Middle frontal gyrus (tissue), 1 donor: Measurements from ENCODE around the gene FYB2.
A peak's percentile ranks its signal among the peaks of the same experiment; 100 is the strongest.

ENCODE experiments used
- DNase-seq: peaks from one replicate; pipeline ENCODE4 v3.0.0-alpha.2; 2015; ENCODE audit warnings: low spot score; ENCODE audit errors: extremely low spot score

Gene FYB2

DNA sequence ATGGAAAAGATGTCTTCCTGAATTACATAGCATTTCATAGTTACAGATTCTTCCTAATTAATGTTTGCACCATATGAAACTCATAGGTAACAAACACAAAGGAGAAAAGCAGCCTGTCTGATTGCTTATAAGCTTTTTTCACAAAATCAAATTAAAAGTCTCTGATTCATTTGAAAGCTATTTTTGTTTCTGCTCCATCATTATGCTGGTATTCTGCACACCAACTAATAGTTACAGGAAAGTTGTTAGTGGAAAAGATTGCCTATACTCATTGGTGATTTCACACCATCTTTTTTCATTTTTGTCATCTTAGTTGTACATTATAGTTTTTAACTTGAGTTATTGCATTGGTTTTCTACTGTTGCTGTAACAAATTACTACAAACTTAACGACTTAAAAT lies 104.0 kb downstream of the FYB2 start:
- DNase-seq, result no peak

DNA sequence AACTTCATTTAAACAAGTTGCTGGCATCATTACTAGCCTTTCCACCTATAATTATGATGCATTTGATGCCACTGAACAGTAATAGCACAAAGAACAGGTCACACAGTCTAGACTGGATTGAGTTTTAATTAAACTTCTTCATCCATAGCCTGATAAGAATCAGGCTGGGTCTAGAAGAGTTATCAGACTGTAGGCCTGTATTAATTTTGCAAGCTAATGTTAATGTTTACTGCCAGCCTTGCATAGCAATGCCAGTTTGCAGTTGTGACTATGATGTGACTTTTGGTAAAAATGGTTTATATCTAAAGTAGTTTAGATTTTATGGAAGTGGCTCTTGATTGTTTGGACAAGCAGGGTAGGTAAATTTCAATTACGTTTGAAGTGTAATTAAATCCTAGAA lies 106.1 kb downstream of the FYB2 start:
- DNase-seq, result no peak

DNA sequence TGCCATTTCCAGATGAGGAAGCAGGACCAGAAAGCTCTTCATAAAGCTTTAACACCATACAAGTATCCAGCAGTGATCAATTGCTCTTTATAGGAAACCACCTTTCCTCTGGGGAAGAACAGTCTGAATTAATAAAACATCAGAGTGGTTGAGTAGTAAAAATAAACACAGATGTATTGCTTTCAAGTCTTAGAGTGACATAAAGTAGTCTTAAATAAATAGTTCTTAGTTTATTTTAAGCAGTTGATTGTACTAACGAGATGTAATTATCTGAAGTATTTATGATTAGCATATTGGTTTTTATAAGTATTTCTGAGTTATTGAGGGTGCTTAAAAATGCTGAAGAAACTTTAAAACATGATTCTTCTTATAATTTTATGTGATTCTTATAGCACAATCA lies 107.1 kb downstream of the FYB2 start:
- no peak for DNase-seq

DNA sequence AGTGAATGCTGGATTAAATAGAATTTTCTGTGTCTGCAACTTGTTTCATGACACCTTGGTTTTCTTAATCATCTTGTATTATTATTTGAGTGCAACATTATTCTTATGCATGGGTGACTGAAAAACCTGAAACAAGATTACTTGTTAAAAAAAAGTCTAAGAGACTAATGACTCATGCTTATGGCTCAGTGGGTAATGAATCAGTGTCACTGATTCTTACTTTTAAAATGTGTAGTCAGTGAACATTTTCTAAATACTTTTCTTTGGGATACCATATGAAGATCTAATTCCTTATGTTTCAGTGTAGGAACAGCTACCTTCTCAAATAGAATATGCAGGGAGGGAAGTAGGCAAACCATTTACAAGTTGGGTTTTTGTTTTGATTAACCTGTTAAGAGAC lies 108.6 kb downstream of the FYB2 start:
- DNase-seq, result no peak

DNA sequence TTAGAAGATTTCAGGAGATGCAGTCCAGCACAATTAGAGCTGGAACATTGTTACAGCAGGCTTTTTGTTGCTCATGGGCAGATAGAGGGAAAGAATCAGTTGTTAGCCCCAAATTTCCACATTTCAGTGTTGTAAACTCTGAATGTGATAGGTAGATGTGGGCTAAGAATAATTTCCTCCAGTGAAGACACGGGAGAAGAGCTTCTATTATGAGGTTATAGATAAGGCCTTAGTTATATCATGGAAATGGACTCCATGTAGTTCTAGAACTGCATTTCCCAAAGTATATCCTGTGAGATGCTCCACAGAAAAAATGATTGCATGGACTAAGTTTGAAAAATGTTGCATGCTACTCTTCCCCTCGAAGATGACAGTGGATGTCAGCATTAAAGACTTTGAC lies 109.2 kb downstream of the FYB2 start:
- DNase-seq, result no peak

DNA sequence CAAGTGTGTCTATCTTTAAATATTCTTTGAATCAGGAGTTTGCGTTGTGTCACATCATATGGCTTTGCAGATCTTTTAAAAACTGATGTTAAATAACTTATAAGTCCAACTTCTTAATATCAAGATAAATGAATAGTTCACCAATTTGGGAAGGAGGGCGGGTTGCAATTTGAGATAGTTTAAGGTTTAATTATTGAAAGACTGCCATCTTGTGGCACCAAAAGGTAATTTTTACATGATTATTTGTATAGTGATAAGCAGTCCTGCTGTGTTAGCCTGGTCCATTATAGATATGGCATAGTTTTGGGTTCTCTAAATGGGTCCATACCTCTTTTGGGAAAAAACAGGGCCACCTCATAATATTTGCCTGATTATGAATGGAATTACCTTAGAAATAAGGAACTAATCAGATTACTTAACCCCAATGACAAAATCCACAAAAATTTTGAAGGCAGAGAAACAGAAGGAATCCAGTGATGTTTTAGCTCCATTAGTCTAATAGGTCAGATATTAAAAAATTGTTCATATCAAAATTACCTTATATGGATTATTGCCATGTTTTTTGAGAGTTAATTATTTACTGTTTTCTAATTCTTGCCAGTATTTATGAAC lies 109.8 kb downstream of the FYB2 start:
- DNase-seq, result peak; percentile 39

DNA sequence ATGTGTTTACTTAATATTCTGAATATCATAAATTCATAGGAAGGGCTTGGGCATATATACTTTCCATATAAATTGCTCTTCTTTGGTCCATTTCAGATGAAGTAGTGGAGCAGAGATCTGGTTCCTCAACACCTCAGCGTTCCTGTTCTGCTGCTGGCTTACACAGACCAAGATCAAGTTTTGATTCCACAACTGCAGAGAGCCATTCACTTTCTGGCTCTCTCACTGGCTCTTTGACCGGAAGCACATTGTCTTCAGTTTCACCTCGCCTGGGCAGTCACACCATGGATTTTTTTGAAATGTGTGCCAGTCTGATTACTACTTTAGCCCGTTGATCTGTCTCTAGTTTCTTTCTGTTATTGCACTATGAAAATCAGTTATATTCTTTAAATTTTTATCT lies 111.8 kb downstream of the FYB2 start:
- no peak for DNase-seq

DNA sequence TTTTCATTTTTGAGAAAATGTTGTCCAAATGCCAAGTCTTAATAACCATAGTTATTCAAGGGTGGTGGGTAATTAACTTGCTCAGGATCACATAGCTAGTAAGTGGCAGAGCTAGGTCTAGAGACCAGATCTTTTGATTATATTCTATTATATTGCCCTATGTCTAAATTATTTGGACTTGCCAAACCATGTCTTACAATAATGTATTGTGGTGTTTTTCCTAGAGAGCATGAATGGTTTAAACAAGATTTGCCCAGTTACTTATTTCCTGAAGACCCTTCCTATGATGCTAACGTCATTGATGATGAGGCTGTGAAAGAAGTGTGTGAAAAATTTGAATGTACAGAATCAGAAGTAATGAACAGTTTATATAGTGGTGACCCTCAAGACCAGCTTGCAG lies 115.5 kb downstream of the FYB2 start:
- no peak for DNase-seq

DNA sequence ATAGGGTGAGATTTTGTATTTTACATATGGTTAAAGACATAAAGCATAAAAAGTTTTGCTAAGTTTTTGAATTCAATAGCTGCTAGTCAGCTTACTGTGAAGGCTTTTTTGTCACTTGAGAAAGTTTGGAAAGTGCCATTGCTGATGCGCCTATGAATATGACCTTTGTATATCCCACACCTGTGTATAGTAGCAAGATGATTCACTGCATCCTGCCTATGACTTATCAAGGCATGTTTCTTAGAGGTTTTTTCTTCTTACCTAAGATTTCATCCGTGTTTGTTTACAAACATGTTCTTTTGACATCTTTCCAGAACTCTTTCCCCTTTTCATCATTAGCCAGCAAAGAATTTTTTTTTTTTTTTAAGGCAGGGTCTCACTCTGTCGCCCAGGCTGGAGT lies 122.5 kb downstream of the FYB2 start:
- DNase-seq, result no peak

DNA sequence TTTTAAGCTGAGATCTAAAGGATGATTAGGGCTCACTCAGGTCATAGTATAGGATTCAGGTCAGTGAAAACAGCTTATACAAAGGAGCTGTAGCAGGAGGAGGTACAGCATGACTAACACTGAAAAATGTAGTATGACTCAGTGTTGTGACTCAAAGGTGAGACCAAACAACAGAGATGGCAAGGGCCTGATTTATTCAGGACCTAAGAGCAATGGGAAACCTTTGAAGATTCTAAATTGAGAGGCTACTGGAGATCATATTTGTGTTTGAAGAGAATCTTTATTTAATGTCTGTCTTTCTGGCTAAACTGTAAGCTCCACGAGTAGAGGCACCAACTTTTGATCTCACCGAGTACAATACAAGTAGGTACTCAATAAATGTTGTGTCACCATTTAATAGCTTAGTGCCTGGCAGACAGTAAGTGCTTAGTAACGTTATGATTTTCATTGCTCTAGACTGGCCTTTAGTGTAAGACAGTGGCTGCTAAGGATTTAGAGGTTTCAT lies 130.6 kb downstream of the FYB2 start:
- DNase-seq, result no peak

DNA sequence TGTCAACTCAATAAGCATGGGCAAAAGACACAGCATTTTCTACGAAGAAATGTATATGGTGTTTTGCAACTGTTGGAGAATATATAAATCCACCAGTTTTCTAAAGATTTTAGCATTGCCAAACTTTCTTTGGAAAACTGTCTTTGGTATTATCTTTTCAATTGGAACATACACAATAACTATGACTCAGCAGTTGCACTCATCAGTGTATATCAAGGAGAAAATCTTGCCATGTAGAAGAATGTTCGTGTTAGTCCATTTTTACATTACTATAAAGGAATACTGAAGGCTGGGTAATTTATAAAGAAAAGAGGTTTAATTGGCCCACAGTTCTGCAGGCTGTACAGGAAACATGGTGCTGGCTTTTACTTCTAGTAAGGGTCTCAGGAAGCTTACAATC lies 133.0 kb downstream of the FYB2 start:
- DNase-seq, result no peak

DNA sequence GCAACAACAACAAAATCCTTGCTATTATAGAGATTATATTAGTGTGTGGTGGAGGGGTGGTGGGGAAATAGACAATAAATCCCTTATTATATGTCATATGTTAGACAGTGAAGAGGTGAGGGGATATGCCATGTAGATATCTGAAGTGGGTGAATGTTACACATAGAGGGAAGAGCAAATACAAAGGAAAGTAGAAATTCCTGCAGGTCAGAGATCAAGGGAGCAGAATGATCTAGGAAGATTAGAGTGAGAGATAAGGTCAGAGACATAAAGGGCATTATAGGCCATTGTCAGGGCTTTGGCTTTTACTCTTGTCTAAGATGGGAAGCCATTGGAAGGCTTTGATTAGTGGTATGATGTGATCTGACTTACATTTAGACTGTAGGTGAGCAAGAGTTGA lies 135.6 kb downstream of the FYB2 start:
- no peak for DNase-seq

DNA sequence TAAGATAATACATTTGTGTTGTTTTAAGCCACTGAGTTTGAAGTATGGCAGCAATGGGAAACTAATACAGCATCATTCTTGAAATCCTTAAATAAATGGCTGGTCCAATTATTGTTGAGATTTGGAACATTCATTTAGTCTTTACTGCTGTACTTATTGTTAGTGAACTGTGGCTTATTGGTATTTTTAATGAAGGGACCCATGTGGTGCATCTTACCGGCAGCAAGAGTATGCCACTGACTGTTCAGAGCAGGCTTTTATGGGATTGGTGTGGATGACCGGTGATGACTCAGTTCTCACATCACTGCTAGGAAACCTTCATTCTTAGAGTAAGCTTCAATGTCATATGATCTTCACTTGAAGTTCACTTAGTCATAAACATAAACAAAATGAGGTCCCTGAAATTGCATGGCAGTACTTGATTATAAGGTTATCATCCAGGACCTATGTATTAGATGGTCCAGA lies 142.6 kb downstream of the FYB2 start:
- no peak for DNase-seq

DNA sequence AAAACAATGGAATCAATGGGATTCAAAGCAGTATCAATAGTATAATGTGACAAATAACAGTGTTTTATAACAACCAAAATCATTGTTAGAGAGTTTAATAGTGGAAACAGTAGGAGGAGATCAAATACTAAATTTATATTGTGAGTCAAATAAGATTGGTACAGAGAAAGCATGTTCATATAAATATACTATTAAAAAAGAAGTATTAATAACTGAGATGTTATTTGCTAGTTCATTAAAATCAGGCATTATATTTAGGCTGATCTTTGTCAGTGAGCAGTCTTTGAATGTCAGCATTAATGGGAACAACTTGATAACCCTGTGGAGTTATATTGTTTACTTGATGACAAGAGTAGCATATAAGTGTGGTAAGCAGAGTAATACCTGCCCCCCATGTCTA lies 143.4 kb downstream of the FYB2 start:
- DNase-seq, result no peak

DNA sequence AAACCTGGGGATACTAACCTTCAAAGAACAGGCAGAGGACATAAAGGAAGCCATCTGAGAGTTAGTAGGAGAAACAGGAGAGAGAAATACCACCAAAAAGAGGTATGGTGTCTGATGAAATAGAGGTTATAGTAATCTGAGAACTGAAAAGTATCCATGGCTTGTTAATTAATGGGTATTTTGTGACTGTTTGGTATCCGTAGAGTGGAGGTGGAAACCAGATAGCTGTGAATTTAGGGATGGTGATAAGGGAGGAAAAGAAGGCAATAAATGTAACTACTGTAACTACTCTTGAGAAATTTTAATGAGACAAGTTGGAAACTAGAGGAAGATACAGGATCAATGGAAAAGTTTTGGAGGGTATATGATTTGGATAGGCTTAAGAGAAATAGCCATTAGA lies 146.6 kb downstream of the FYB2 start:
- DNase-seq, result no peak

DNA sequence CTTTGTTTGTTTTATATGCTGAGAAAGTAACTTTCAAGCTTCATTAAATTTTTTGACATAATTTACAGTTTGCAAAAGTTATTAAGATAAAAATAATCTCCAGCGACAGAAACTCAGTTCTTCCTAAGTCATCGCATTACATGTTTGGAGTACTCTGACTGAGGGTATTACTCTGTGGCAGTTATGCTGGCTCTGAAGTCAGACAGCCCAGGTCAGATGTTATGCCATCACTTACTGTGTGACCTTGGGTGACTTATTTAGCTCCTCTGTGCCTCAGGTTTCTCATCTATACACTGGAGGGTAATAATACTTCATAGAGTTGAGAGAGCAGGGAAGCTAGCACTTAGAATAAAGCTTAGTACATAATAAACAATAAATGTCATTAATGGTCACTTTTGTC lies 147.7 kb downstream of the FYB2 start:
- no peak for DNase-seq

DNA sequence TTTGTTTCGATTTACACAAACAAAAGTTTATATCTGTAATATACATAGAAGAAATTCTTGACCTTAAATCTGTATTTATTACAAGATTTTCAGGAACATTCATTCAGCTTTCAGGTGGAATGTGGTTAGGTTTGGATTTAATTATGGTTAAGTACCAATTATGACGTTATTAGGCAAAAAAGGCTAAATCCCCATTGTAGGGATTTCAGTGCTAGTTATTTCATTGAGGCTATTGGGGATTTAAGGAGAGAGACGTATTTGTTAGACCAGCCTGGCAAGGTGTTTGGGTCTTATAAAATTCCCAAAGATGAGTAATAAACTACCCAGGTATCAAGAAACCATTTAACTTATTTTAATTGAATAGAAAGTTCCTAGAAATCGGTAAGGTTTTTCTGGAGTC lies 148.1 kb downstream of the FYB2 start:
- DNase-seq, result no peak

DNA sequence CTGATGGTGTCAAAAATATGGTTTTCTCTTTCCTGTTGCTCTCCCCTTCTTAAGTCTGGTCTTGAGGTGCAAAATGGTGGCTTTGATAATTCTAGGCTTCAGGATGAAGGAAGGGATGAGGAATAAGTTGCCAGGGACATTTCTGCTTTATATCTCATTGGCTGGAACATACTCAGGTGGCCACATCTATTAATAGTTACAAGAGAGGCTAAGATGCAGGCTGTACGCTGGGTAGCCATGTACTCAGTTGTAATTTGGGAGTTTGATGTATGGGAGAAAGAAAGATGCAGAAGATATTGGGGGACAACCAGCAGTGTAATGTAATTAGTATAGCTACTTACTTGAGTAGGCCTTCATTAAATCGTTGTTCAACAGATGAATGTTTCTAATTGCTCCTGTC lies 148.9 kb downstream of the FYB2 start:
- no peak for DNase-seq
